ENCODE data around the gene NPHP1.
A peak's percentile ranks its signal among the peaks of the same experiment; 100 is the strongest.
"Not testable (repeated sequence)": the region's sequence is repeated elsewhere in the genome, so short reads cannot be mapped to it uniquely, and the experiment has no call there.

Gene NPHP1

GRCh38 chr2:110157153-110157793 lies 47.5 kb downstream of the NPHP1 start:
- DNase-seq, result peak; percentile 3 to 37
- TF ChIP-seq GATA1 (IDR thresholded peaks at IDR 0.05; ENCODE audit: low read depth, low read length) (no peak), POLR2A (IDR thresholded peaks at IDR 0.05; ENCODE audit: low read length) (no peak)

DNA sequence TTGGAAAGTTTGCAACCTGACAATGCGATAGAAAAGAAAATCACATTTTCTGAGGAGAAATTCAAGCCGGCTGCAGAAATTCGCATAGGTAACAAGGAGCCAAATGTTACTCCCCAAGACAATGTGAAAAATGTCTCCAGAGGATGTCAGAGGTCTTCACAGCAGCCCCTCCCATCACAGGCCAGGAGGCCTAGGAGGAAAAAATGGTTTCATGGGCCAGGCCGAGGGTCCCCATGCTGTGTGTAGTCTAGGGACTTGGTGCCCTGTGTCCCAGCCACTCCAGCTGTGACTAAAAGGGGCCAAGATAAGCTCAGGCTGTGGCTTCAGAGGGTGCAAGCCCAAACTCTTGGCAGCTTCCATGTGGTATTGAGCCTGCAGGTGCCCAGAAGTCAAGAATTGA lies 50.0 kb downstream of the NPHP1 start:
- not testable (repeated sequence) for DNase-seq

DNA sequence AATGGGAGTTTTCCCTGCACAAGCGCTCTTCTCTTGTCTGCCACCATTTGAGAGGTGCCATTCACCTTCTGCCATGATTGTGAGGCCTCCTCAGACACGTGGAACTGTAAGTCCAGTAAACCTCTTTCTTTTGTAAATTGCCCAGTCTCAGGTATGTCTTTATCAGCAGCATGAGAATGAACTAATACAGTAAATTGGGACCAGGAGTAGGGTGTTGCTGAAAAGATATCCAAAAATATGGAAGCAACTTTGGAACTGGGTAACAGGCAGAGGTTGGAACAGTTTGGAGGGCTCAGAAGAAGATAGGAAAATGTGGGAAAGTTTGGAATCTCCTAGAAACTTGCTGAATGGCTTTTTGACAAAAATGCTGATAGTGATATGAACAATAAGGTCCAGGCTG lies 50.6 kb downstream of the NPHP1 start:
- not testable (repeated sequence) for DNase-seq

- no peak for DNase-seq
- TF ChIP-seq POLR2A (IDR thresholded peaks at IDR 0.05; ENCODE audit: low read length) (no peak), GATA1 (IDR thresholded peaks at IDR 0.05; ENCODE audit: low read depth, low read length) (no peak)
Observed at GRCh38 chr2:110153416-110153815, 51.4 kb downstream of the NPHP1 start.

DNA sequence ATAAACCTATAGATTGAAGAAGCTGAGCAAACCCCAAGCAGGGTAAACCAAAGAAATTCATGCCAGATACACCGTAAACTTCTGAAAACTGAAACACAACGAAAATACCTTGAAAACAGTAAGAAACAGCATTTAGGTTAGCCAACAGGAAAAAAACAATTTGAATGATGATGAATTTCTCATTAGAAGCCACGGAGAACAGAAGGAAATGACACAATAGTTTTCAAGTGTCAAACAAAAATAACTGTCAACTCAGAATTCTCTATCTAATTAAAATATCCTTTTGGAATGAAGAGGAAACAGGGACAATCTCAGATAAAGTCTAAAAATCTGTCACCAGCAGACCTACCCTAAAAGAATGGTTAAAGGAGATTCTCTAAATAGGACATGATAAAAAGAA lies 51.9 kb downstream of the NPHP1 start:
- no peak for TF ChIP-seq POLR2A (IDR thresholded peaks at IDR 0.05; ENCODE audit: low read length)
- TF ChIP-seq GATA1 (IDR thresholded peaks at IDR 0.05; ENCODE audit: low read depth, low read length), result no peak
- no peak for DNase-seq

DNA sequence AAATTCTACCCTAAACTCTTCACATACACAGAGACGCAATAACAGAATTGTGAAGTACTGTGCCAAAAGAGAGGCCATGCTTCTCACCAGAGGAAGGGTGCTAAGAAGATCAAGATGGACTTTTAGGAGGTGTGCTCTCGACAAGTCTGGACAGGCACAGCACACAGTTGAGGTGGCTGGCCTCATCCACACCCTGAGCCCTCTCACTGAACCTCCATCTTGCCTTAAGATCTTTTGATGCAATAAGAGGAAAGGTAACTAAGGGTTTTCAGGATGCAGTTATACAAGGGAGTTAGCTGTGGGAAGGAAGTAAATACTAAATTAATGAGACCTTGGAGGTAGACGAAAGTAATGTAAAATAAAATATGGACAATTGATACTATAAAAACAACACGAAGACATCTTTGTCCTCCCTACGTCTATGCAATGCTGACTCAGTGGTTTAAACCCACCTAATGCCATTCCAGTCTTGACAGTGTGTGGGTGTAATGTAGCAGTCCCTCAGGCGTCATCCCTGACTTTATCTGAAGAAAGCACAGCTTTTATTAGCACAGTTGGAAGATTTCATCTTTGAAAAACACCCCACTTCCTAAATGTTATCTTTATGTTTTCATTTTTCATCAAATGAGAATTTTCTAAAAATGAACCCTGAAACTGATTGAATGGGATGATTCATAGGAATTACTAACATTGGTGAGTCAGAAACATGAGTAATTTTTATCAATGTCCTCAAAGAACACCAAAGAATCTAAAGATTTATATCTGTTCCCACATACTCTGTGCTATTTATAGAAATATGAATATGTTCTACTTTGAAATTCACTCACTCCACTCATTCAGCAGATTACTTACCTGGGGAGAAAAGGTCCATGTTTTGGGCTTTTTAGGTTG lies 55.2 kb downstream of the NPHP1 start:
- no peak for TF ChIP-seq POLR2A (IDR thresholded peaks at IDR 0.05; ENCODE audit: low read length)
- TF ChIP-seq GATA1 (IDR thresholded peaks at IDR 0.05; ENCODE audit: low read depth, low read length), result no peak
- DNase-seq, result no peak

GRCh38 chr2:110146945-110147332 lies 57.9 kb downstream of the NPHP1 start:
- no peak for DNase-seq
- TF ChIP-seq GATA1 (IDR thresholded peaks at IDR 0.05; ENCODE audit: low read depth, low read length) (no peak), POLR2A (IDR thresholded peaks at IDR 0.05; ENCODE audit: low read length) (no peak)

DNA sequence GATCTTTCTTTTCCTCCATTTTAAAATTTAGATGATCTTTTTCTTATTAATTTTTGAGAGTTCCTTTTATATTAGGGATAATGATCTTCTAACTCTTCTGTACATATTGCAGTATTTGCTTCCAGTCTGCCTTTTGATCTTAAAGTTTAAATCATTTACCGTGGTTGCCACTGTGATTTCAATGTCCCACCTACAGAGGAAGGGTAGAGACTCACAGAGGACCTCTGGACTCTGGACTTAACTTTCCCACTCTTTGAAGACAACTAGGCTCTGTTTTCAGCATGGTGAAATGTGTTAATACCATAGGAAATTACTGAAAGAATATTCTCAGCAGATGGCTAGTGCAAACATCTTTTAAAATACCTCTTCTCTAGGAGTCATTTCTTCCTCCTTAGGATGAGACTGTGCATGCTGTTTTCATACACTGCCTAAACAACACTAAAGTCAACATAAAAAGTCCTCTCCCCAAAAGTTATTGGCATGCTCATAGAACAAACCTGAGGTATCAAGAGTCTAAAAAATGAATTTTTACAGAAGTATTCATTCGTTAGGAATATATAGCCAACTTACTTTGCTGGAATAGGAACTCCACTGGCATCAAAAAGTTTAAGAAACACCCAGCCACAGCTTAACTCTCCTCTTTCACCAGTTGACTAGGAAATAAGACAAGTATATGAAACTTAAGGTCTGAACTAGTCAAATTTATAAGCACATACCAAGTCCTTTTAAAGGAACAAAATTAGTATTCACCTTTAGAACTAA lies 58.4 kb downstream of the NPHP1 start:
- TF ChIP-seq GATA1 (IDR thresholded peaks at IDR 0.05; ENCODE audit: low read depth, low read length) (no peak), POLR2A (IDR thresholded peaks at IDR 0.05; ENCODE audit: low read length) (no peak)
- DNase-seq, result no peak

GRCh38 chr2:110143982-110144381 lies 60.8 kb downstream of the NPHP1 start:
- TF ChIP-seq POLR2A (IDR thresholded peaks at IDR 0.05; ENCODE audit: low read length), result no peak
- TF ChIP-seq GATA1 (IDR thresholded peaks at IDR 0.05; ENCODE audit: low read depth, low read length), result no peak
- DNase-seq, result no peak

DNA sequence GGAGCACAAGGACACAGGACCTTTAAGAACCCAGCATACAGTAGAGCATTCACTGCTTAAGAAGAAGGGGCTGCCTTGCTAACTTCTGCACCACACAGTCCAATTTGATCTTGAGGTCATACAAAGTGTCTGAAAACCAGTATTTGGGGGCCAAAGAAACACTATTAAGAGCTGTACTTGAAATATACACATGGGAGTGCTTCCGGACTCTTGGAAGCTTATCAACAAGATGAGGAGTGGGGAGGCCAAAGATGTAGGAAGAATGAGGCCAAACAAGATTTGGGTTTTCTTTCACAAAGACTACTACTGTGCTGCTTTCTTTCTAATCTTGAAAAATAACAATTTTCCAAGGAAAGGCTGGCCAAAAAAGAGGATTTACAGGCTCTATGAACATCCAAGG lies 64.4 kb downstream of the NPHP1 start:
- no peak for DNase-seq
- TF ChIP-seq POLR2A (IDR thresholded peaks at IDR 0.05; ENCODE audit: low read length) (no peak), GATA1 (IDR thresholded peaks at IDR 0.05; ENCODE audit: low read depth, low read length) (no peak)

DNA sequence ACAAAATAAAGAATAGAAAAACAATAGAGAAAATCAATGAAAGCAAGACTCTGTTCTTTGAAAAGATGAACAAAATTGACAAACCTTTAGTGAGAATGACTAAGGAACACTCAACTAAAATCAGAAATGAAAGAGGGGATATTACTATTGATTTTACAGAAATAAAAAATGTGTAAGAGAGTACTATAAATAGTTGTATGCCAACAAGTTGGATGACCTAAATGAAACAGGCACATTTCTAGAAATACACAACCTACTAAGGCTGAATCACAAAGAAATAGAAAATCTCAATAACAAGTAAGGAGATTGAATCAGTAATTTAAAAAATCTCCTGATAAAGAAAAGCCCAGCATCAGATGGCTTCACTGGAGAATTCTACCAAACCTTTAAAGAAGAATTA lies 70.8 kb downstream of the NPHP1 start:
- TF ChIP-seq POLR2A (IDR thresholded peaks at IDR 0.05; ENCODE audit: low read length) (no peak), GATA1 (IDR thresholded peaks at IDR 0.05; ENCODE audit: low read depth, low read length) (no peak)
- no peak for DNase-seq

DNA sequence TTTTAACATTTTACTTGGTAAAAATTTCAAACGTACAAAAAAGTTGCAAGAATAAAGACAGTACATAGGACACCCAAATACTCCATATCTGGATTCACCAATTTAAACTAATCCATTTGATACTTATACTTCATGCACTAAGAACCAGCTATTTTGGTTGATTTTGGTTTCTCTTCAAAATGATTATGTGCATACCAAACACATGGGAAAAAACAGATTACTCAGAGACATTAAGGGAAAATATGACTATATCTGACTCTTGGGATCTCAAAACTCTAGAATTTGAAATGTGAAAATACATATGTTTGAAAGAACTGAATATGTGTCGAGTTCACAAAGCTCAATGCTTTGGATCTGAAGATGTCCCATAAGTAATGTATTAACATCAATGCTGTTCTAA lies 73.6 kb downstream of the NPHP1 start:
- TF ChIP-seq GATA1 (IDR thresholded peaks at IDR 0.05; ENCODE audit: low read depth, low read length), result no peak
- no peak for DNase-seq

- no peak for TF ChIP-seq POLR2A (IDR thresholded peaks at IDR 0.05; ENCODE audit: low read length)
- TF ChIP-seq GATA1 (IDR thresholded peaks at IDR 0.05; ENCODE audit: low read depth, low read length), result no peak
- DNase-seq, result no peak
Observed at GRCh38 chr2:110130757-110131156, 74.1 kb downstream of the NPHP1 start.

GRCh38 chr2:110126906-110127305 lies 77.9 kb downstream of the NPHP1 start:
- TF ChIP-seq POLR2A (IDR thresholded peaks at IDR 0.05; ENCODE audit: low read length) (no peak), GATA1 (IDR thresholded peaks at IDR 0.05; ENCODE audit: low read depth, low read length) (no peak)
- no peak for DNase-seq

Data from erythroblast (primary cell).